Lower leg skin (tissue), 4 donors: ENCODE measurements around the gene BMAL1. TPM values are rescaled to one million over a fixed set of nuclear protein-coding genes. Genes with fewer than 3 reads are reported as not detected.

Source experiments
- DNase-seq, 2 donors: peaks; one replicate each; pipeline ENCODE4 v3.0.0-alpha.2; 2019; ENCODE audit warnings: low spot score in 2 of 2
- H3K4me3 ChIP-seq: fragments of 200-600 bp; sonication (generic); 2 replicates; pipeline ENCODE4 v1.5.1; 2017; ENCODE audit warnings: mild to moderate bottlenecking, low read depth; ENCODE audit not compliant: poor library complexity, severe bottlenecking
- CTCF ChIP-seq, 3 donors: fragments of 450-650 bp; IDR thresholded peaks; one replicate each; pipeline ENCODE4 v1.5.1; 2016; ENCODE audit warnings: antibody characterized with exemption in 3 of 3, mild to moderate bottlenecking in 3 of 3, moderate library complexity in 2 of 3
- POLR2A ChIP-seq, 2 donors: fragments of 450-650 bp; IDR thresholded peaks; one replicate each; pipeline ENCODE4 v1.6.1; 2016 to 2017; ENCODE audit warnings: antibody characterized with exemption in 2 of 2, mild to moderate bottlenecking in 1 of 2, moderate library complexity in 1 of 2
- WGBS, 2 donors: methylation state at CpG; one replicate each; pipeline ENCODE4 v1.1.5; 2018; 5-methylcytosine and 5-hydroxymethylcytosine counted together
- intact Hi-C: fragments of 100-400 bp; cut with DNase I; formaldehyde crosslinking; loops from one replicate; pipeline ENCODE4 v1.15.0; 2023; ENCODE audit warnings: low total_unique reads
- total RNA-seq, 4 donors: library from RNA; depleted of rRNA; stranded (reverse); fragments of >200 nt; gene quantifications; one replicate each; pipeline ENCODE4 v1.1.0, GENCODE V29; 2016

Gene BMAL1
- total RNA-seq, 4 donors from 2014 or later, result 34.8 to 132 (median 61.5) TPM

- TF ChIP-seq CTCF (IDR thresholded peaks at IDR 0.05) (no peak), POLR2A (IDR thresholded peaks at IDR 0.05) (no peak)
- no peak overlapping the region for H3K4me3 ChIP-seq
- DNase-seq, result no peak
- WGBS, 2 donors, result 98% methylated on average over 2 of the region's 2 CpGs
- intact Hi-C loops, result no loop called here
Observed at GRCh38 chr11:13292970-13293369, 15.4 kb downstream of the BMAL1 start.

GRCh38 chr11:13294178-13294577, 16.6 kb downstream of the BMAL1 start:
- WGBS, 2 donors, result 61 to 67% methylated on average over 4 of the region's 4 CpGs
- no peak overlapping the region for H3K4me3 ChIP-seq
- no peak for TF ChIP-seq POLR2A (IDR thresholded peaks at IDR 0.05)
- DNase-seq, result no peak
- intact Hi-C loops, result no loop called here

- TF ChIP-seq POLR2A (IDR thresholded peaks at IDR 0.05) (no peak), CTCF (IDR thresholded peaks at IDR 0.05) (no peak)
- no peak overlapping the region for H3K4me3 ChIP-seq
- DNase-seq, result no peak
- WGBS, 2 donors, result 62 to 72% methylated on average over 8 of the region's 9 CpGs
- intact Hi-C loops, result no loop called here
Observed at GRCh38 chr11:13294771-13295579, 17.4 kb downstream of the BMAL1 start.

- DNase-seq, result no peak
- 93 to 98% methylated on average over 5 of the region's 5 CpGs for WGBS, 2 donors
- H3K4me3 ChIP-seq, result no peak overlapping the region
- TF ChIP-seq CTCF (IDR thresholded peaks at IDR 0.05) (no peak), POLR2A (IDR thresholded peaks at IDR 0.05) (no peak)
- intact Hi-C loops, result no loop called here
Observed at GRCh38 chr11:13297308-13297916, 19.8 kb downstream of the BMAL1 start.

GRCh38 chr11:13297917-13298356, 20.3 kb downstream of the BMAL1 start:
- no peak for TF ChIP-seq CTCF (IDR thresholded peaks at IDR 0.05)
- TF ChIP-seq POLR2A (IDR thresholded peaks at IDR 0.05), result no peak
- DNase-seq, result no peak
- no peak overlapping the region for H3K4me3 ChIP-seq
- intact Hi-C loops, result no loop called here
- 52 to 65% methylated on average over 5 of the region's 5 CpGs for WGBS, 2 donors

GRCh38 chr11:13298765-13299164, 21.2 kb downstream of the BMAL1 start:
- no peak for DNase-seq
- TF ChIP-seq CTCF (IDR thresholded peaks at IDR 0.05) (no peak), POLR2A (IDR thresholded peaks at IDR 0.05) (no peak)
- intact Hi-C loops, result no loop called here
- WGBS, 2 donors, result 69 to 74% methylated on average over 4 of the region's 4 CpGs
- no peak overlapping the region for H3K4me3 ChIP-seq
